SIG-M5 treated with dmso at 0.1 percent for 504 hours (cell line): ENCODE measurements around the gene DLX4.
A peak's percentile ranks its signal among the peaks of the same experiment; 100 is the strongest.

Experiments
- DNase-seq: peaks from one replicate; lab custom pipeline; 2025; ENCODE audit not compliant: unreplicated experiment; lab: John Stamatoyannopoulos, UW

The DLX4 gene

DNA sequence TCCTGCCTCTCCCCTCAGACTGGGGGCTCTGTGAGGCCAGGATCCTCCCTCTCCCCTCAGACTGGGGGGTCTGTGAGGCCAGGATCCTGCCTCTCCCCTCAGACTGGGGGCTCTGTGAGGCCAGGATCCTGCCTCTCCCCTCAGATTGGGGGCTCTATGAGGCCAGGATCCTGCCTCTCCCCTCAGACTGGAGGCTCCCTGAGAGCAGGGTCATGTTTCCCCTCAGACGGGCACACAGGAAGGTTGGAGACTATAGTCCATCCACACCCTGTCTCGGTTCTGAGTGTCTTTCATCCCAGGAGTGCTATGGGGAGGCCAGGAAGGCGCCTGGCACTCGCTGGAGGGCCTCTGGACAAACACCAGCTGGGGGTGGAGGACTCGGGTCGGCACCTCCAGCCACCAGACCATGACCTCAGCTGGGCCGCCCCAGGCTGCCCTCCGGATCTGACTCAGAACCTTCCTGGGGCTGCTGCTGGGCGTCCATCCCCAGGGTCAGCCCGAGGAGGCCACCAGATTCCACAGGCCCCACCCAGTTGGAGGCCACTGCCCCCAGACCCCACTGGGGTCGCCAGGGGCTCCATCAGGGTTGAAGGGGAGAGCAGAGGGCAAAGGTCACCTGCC is 21.9 kb upstream of the DLX4 start:
- DNase-seq = no peak

DNA sequence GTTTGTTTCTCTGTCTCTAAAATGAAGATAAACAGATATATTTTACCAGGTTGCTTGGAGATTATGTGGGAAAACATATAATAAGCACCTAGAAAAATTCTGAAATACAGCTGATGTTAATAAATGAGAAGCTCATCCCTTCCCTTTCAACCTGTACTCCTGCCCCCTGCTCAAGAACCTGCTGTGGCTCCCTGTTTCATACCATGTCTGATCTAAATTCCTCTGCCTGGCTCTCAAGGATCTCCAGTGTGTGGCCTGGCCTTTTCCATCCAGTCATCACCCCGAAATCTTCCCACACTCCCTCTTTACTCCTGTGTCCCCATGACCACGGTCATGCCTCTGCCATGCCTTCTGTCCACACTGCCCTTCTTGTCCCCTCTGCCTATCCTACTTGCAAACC is 19.4 kb upstream of the DLX4 start:
- DNase-seq = no peak

DNA sequence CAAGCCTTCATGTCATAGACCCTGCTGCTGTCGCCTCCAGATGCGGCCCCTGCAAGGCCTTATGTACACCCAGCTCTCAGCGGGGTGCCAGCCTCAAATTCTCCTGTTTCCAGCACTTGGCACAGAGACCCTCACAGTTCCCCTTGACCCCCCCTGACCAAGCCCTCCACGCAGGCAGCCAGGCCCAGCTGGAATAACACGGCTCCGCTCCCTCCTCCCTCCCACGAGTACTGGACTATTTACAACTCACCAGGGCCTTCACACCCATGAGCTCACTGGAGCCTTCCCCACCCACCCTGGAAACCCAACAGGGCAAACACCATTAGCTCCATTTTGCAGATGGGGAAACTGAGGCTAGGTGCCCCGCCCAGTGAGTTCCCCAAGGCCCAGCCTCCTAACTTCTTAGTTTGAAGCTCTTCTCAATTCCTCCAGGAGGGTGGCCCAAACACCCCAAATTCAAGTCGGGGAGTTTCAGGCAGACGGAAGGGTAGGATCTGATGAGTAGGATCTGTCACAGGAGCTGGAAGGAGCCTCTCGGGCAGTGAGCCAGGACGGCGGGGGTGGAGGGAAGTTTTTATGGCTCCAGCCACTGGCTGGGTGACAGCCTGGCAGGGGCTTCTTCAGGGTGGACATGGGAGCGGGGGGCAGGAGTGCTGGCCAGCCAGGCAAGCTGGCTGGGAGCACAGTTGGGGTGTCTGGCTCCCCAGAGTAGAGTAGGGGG is 17.5 kb upstream of the DLX4 start:
- DNase-seq = no peak

DNA sequence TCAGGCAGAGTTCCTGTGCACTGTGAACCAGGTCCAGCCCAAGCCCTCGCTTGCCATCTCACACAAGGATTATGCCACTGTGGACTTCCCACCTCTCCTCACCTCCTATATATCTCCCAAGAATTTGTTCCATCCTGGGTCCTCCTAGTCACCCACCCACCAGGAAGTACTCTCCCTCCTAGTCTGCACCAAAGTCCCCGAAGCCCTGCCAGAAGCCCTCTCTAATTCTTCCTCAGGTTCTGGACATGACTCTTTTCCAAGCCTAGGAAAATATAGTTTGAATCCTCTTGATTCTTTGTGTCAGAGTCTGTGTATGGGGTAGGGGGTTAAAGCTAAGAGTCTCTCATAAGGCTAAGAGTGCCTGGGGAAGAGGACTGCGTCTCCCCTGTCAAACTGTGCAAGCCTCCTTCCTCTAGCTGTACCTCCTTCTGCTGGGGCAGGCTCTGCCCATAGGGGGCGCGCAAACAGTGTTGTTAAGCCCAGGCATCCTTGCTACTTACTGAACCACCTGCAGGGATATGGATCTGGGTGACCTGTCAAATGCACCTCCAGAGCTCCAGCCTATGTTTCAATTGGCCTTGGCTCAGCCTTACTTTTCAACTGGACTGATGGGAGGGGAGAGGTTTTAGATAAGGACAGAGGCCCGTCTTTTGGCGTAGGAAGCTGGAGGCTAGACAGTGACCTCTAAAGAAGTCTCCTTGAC is 16.6 kb upstream of the DLX4 start:
- DNase-seq = peak; percentile 77

DNA sequence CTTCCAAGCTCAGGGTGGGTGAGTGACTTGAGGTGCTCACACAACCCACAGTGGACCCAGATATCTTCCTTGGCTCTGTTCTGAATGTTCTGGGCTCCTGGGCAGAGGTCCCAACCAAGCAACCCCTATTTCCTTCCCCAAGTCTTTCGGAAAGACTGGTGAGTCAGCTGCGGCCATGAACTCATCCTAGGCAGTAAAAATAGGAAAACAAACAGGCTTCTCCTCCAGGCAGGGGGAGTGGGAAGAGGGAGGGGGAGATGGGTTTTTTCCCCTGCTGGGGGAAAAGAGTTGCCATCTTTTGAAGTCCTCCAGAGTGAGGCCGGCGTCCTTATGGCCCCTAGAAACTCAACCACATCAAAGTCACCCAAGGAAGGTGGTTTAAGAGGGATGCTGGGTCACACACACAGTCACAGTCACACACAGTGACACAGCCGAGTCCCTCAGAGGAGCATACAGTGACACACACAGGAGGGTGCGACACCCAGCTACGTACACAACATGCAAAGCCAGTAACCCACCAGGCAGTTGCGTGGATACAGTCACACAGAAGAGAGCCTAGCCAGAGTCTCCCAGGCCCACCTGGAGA is 16.0 kb upstream of the DLX4 start:
- no peak for DNase-seq

DNA sequence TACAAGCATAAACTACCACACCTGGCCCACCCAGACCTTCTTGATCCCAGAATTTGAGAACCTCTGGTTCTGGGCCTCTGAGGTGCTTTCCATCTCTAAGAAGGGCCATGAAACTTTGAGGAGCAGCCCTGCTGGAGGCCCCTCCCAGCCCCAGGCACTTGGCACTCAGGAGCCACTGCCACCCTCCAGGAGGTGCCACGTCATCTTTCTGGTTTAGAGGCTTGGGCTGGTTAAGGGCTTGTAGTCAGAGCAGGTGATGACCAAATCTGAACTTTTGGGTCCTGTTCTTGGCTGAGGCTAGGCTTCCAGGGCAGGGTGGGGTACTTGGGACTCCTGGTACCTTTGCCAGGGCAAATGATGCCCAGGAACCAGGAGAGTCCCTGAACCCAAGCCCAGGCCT is 13.8 kb upstream of the DLX4 start:
- DNase-seq = no peak

DNA sequence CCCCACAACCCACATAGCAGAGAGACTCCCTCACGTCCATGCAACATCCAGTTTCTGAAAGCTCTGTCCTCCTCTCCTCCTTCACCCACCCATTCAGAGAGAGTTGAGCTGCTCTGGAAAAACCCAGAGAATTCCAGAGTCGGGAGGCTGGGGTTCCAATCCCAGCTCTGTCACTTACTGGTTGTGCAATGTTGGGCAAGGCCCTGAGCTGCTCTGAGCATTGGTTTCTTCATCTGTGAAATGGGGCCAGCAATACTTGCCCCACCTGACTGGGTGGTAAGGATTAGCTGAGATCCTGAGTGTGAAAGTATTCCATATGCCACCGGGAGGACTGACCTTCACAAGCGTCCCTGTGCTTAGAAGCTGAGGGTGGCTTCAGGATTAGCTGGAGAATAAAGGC is 12.2 kb upstream of the DLX4 start:
- no peak for DNase-seq

DNA sequence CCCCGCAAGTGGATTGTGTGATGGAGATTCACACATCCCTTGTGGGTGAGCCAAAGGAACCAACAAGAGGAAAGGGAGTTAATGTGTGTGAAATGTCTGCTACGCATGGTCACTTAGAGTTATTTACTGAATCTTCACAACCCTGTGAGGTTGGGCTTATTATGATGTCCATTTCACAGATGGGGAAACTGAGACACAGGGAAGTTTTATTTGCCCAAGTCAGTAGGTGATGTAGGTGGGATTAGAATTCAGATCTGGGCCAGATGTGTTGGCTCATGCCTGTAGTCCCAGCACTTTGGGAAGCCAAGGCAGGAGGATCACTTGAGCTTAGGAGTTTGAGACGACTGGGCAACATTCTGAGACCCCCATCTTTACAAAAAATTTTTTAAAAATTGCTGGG is 11.6 kb upstream of the DLX4 start:
- no peak for DNase-seq

DNA sequence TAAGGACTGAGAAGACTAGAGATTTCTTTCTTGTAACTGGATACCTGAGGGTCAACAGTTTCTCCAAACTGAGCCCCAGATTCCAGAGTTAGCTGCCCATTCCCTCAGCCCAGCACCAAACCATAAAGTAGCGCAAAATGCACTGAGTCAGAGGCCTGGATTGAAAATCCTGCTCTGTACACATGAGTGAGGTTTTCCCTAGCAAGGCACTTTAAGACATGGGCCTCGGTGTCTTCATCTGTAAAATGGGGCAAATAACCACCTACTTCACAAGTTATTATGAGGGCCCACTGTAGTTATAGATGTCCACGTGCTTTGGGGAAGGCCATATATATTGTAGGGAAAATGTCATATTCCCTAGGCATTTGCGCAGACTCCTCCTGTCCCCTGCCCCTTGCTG is 10.3 kb upstream of the DLX4 start:
- no peak for DNase-seq

DNA sequence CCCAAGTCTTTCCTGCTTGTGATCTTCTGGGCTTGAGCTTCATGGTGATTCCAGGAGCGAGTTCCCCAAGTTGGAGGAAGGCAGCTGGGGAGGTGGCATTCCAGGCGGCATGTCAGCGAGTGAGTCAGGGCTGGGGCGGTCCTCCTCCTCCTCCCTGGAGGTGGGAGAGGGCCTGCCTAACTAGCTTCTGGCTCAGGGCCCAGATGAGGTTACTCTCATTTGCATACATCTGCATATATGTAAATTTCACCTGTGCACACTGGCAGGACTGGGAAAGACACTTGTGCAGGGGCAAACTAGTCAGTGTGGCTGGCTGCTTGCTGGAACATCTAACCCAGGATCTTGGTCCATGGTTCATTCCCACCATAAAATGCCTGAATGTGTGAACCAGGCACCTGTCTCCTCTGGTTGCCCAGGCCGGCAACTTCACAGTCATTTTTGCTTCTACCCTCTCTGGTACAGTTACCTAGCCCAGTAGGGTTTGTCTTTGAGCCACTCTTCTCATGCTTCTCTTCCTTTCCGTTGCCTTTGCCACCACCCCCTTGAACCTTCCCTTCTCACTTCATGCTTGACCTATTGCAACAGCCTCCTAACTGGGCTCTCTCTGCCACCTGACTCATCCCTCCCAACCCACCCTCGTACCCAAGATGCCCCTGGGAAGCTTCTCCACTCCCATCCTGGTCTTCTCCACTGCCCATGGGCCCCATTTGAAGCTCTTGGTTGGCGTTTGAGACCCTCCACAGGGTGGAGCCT is 9.6 kb upstream of the DLX4 start:
- no peak for DNase-seq

DNA sequence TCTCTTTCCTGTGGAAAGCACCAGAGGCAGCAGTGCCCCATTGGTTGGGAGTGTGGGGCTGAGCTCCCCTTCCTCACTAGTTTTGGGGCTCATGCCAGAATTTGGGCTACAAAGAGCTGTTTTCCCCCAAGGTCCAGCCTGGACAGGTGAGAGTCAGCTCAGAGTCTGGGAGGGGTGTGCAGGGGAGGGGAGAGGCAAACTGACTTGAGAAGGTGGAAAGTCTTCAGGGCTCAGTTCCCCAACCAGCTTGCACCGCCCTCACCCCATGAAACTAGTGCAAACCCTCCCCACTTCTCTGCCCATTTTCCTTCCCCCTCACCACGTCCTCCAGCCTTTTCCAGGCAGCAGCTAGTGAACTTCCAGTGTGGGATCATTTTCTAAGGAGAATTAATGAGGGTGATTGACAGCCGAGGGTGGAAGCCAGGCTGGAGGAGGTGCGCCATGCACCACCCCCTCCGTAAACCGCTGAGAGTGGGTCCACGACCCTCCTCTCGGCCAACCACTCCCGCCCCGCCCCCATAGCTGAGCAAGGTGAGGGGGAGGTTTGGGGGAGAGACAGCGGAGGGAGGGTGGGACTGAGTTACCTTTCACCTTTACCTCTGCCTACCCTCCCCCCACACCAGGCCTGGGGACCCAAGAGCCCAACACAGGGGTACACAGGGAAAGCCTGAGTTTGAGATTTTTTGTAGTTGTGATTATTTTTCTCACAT is 6.2 kb upstream of the DLX4 start:
- no peak for DNase-seq

DNA sequence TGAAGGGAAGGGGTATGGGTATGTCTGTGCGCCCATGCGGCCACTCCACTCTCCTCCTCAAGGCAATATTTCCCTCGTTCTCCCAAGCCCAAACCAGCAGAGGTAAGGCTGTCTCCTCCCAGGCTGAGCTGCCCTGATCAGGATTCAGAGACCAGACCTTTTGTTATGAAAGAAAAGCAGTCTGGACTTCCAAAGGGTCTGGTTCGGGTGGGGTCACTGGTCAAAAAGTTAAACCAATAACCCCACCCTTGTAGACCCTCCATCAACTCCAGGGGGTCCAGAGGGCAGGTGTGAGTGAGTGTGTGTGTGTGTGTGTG is 5.7 kb upstream of the DLX4 start:
- no peak for DNase-seq

DNA sequence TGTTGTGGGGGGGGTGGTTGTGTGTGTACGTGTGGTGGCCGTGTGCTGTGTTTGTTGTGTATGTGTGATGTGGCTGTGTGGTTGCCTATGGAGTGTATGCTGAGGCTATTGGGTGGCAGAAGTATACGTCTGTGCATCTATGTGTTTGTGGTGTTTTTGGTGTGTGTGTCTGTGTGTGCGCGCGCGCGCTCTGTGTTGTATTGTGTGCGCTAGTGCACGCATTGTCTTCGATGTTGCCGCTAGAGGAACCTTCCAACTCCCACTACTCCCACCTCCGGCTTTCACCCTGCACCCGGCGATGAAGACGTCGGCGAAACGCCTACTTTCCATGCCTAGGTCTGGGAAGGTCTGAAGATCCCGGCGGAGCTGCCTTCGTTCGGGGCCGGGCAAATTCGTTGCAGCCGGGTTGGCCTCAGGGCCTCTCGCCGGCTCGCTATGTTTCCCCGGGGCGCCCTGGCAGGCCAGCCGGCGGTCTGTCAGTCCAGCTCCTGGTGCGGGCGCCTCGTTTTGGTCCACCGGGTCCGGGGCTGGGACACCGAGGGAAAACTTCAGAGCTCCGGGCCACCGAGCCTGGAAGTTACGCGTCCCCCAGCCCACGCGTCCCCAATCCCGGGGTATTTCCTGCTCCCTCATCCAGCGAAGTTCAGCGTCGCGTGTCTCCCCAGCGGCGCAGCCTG is 5.2 kb upstream of the DLX4 start:
- DNase-seq = no peak

DNA sequence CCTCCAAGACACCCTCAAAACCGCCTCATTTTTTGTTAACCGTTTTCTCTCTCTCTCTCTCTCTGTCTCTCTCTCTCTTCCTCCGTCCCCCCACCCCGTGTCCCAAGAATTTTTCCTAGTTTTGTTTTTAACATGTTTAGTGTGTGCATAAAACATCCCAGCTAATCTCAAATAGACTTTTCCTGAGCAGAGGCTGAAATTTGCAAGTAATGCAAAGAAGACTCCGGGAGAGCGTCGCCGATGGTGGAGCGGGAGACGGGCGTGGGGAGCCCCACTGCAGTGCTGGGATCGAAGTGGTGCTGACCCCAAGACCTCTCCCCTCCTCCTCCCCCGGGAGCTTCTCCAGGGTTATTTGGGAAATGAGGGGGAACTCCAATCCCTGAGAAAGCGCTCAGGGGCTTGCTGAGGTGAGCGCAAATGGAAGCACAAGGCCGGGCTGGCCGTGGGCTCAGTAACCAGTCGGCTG is 4.7 kb upstream of the DLX4 start:
- no peak for DNase-seq

DNA sequence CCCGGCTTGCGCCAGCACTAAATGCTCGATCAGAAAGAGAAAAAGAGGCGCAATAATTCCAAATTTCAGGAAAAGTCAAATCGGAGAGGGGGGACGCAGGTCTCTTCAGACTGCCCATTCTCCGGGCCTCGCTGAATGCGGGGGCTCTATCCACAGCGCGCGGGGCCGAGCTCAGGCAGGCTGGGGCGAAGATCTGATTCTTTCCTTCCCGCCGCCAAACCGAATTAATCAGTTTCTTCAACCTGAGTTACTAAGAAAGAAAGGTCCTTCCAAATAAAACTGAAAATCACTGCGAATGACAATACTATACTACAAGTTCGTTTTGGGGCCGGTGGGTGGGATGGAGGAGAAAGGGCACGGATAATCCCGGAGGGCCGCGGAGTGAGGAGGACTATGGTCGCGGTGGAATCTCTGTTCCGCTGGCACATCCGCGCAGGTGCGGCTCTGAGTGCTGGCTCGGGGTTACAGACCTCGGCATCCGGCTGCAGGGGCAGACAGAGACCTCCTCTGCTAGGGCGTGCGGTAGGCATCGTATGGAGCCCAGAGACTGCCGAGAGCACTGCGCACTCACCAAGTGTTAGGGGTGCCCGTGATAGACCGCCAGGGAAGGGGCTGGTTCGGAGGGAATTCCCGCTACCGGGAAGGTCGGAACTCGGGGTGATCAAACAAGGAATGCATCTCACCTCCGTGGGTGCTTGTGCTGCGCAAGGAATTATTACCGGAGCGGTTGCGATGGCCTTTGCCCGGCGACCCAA is 4.0 kb upstream of the DLX4 start:
- no peak for DNase-seq

DNA sequence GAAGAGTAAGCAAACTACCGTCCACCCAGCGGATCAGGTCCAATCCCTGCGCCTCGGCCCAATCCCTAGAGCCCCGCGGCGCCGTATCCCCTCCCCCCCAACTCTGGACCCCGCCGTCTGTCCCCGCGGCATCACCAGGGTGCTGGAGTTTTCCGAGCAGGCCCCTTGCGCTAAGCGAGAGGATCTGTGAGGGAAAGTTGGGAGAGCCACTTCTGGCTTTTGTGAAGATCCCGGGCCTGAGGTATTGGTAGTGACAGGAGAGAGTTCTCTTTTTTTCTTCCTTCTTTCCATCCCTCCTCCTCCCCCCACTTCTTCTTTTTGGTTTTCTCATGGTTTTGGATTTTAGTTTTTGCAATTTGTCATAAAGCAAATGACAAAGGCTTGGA is 3.5 kb upstream of the DLX4 start:
- DNase-seq = peak; percentile 77

DNA sequence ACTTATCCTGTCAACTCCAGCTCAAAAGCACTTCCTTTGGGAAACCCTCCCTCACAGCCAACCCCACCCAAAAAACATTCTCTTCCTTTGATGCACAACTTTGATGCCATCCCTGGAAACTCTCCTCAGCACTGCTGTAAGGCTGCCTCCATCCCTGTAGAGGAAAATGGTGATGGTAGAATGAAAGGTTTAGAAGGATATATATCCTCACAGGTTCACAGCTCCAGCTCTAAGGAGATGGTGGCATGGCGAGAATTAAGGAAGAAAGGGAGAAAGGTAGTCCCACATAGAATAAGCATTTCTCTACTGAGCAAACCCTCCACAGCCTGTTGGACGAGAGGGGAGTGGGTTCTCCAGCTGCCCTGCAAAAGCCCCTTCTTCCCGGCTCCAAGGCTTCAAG is 2.2 kb upstream of the DLX4 start:
- no peak for DNase-seq

DNA sequence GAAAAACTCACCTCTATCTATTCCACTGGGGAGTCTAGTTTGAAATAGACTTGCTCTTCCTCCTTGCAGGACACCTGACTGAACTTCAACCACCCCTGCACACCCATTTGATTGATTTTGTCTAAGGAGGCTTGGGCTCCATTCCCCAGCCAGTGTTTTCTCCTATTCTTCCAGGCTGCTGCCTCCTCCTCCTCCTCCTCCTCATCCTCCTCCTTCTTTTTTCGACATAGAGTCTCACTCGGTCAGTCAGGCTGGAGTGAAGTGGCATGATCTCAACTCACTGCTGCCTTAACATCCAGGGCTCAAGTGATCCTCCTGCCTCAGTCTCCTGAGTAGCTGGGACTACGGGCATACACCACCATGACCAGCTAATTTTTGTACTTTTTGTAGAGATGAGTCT is 1.8 kb upstream of the DLX4 start:
- no peak for DNase-seq

DNA sequence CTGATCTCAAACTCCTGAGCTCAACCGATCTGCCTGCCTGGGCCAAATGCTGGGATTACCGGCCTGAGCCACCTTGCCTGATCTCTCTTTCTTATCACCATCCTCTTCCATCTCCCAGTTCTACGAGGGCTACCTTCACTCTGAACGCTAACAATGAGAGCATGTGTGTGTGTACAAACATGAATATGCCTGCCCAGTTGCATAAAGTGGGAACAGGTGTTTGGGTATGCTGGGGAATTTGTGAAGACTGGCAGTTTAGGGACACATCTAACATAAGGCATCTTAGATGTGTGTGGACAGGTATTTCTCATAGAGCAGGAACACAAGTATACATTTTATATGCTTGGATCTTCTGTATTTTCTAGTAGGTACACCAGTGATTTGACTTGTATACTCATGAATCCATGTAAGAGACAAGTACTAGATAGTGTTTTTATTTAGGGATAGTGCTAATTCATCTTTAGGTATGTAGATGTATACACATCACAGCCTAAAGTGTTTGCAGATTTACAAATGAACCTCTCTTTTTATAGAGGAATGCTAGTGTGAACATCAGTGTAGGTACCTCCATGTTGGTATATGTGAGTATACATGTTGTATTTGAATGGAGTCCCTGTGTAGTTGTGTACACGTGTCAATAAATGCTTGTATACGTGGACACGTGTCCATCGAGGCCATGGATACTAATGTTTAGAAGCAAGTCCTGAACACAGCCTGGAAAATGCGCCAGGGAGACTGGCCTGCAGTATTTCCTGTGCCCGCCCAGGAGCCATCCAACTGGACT is 1.2 kb upstream of the DLX4 start:
- no peak for DNase-seq
